Transverse colon (tissue), 3 donors: ENCODE data around the gene ARHGEF37.
"Not testable (repeated sequence)": the region's sequence is repeated elsewhere in the genome, so short reads cannot be mapped to it uniquely, and the experiment has no call there.

Experiments
- POLR2A ChIP-seq: fragments of 450-650 bp; IDR thresholded peaks from one replicate; pipeline ENCODE4 v1.6.1; 2016; ENCODE audit warnings: antibody characterized with exemption, mild to moderate bottlenecking, moderate library complexity
- TF ChIP-seq, protein P1 (sequence below), 5 experiments: fragments of 200-600 bp in 3 of 5; fragments of 450-650 bp in 2 of 5; sonication (generic) in 3 of 5; IDR thresholded peaks; 1 replicate in 2 of 5; 2 replicates in 3 of 5; pipeline ENCODE4 v1.5.1; 2016 to 2017; ENCODE audit warnings: antibody characterized with exemption in 5 of 5, inconsistent platforms in 3 of 5, mild to moderate bottlenecking in 2 of 5, moderate library complexity in 1 of 5

DNA sequence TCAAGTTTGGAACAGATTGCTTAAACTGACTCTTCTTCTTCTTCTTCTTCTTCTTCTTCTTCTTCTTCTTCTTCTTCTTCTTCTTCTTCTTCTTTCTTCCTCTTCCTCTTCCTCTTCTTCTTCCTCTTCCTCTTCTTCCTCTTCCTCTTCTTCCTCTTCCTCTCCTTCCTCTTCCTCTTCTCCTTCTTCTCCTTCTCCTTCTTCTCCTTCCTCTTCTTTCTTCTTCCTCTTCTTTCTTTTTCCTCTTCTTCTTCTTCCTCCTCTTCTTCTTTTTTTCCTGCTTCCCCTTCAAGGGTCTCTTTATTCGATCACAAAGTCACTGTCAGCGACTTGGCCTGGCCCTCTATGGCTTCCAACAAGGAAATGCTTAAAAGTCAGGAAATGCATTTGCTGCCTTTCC is 16.9 kb downstream of the ARHGEF37 start:
- TF ChIP-seq POLR2A, result not testable (repeated sequence)
- TF ChIP-seq, protein P1, sequence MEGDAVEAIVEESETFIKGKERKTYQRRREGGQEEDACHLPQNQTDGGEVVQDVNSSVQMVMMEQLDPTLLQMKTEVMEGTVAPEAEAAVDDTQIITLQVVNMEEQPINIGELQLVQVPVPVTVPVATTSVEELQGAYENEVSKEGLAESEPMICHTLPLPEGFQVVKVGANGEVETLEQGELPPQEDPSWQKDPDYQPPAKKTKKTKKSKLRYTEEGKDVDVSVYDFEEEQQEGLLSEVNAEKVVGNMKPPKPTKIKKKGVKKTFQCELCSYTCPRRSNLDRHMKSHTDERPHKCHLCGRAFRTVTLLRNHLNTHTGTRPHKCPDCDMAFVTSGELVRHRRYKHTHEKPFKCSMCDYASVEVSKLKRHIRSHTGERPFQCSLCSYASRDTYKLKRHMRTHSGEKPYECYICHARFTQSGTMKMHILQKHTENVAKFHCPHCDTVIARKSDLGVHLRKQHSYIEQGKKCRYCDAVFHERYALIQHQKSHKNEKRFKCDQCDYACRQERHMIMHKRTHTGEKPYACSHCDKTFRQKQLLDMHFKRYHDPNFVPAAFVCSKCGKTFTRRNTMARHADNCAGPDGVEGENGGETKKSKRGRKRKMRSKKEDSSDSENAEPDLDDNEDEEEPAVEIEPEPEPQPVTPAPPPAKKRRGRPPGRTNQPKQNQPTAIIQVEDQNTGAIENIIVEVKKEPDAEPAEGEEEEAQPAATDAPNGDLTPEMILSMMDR (IDR thresholded peaks at IDR 0.05), result not testable (repeated sequence)
